ENCODE data around the gene PHF21A. TPM values are rescaled to one million over a fixed set of nuclear protein-coding genes. Genes with fewer than 3 reads are reported as not detected.

The PHF21A gene
- total and polyA plus RNA-seq, 2 of the 13 experiments (the other 11 are each of a cell fraction or from before 2014, with no cell fraction given), result 4.1 to 34.6 TPM

DNA sequence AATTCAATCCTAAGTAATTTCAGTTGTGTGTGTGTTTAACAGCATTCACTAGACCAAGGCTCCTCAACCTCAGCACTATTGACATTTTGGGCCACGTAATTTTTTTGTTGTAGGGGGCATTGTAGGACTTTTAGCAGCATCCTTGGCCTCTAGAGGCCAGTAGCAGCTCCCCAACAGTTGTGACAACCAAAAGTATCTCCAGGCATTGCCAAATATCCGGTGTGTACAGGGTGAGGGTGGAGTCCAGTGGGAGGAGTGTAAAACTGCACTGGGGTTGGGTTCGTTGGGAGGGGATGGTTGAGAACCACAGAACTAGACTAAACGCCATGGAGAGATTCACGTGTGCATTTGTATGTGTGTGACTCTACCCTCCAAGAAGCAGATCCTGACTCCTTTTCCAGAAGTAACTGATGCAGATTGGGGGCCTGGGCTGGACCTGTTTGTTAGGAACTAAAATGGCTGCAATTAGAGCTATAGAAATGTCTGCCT, 5.9 kb upstream of the PHF21A start (continued):
- TF ChIP-seq, protein P1, sequence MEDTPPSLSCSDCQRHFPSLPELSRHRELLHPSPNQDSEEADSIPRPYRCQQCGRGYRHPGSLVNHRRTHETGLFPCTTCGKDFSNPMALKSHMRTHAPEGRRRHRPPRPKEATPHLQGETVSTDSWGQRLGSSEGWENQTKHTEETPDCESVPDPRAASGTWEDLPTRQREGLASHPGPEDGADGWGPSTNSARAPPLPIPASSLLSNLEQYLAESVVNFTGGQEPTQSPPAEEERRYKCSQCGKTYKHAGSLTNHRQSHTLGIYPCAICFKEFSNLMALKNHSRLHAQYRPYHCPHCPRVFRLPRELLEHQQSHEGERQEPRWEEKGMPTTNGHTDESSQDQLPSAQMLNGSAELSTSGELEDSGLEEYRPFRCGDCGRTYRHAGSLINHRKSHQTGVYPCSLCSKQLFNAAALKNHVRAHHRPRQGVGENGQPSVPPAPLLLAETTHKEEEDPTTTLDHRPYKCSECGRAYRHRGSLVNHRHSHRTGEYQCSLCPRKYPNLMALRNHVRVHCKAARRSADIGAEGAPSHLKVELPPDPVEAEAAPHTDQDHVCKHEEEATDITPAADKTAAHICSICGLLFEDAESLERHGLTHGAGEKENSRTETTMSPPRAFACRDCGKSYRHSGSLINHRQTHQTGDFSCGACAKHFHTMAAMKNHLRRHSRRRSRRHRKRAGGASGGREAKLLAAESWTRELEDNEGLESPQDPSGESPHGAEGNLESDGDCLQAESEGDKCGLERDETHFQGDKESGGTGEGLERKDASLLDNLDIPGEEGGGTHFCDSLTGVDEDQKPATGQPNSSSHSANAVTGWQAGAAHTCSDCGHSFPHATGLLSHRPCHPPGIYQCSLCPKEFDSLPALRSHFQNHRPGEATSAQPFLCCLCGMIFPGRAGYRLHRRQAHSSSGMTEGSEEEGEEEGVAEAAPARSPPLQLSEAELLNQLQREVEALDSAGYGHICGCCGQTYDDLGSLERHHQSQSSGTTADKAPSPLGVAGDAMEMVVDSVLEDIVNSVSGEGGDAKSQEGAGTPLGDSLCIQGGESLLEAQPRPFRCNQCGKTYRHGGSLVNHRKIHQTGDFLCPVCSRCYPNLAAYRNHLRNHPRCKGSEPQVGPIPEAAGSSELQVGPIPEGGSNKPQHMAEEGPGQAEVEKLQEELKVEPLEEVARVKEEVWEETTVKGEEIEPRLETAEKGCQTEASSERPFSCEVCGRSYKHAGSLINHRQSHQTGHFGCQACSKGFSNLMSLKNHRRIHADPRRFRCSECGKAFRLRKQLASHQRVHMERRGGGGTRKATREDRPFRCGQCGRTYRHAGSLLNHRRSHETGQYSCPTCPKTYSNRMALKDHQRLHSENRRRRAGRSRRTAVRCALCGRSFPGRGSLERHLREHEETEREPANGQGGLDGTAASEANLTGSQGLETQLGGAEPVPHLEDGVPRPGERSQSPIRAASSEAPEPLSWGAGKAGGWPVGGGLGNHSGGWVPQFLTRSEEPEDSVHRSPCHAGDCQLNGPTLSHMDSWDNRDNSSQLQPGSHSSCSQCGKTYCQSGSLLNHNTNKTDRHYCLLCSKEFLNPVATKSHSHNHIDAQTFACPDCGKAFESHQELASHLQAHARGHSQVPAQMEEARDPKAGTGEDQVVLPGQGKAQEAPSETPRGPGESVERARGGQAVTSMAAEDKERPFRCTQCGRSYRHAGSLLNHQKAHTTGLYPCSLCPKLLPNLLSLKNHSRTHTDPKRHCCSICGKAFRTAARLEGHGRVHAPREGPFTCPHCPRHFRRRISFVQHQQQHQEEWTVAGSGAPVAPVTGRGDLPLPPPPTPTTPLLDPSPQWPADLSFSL (CRISPR knock-in tag; IDR thresholded peaks at IDR 0.05), result peak; percentile 65; the same call in 1 of the 2 replicates
- TF ChIP-seq RXRB (CRISPR knock-in tag; IDR thresholded peaks at IDR 0.05; ENCODE audit: borderline replicate concordance) (0 out of 2 replicates have a peak, but pooled peaks have one; percentile 21), FOSL2 (CRISPR knock-in tag; IDR thresholded peaks at IDR 0.05) (peak; percentile 40; the same call in 1 of the 2 replicates), HOXA3 (CRISPR knock-in tag; IDR thresholded peaks at IDR 0.05) (peak; percentile 40; the same call in 1 of the 2 replicates), PHF20 (CRISPR knock-in tag; IDR thresholded peaks at IDR 0.05) (no peak), MXD3 (CRISPR knock-in tag; IDR thresholded peaks at IDR 0.05) (no peak), MIER2 (CRISPR knock-in tag; IDR thresholded peaks at IDR 0.05) (no peak), ZFP1 (CRISPR knock-in tag; IDR thresholded peaks at IDR 0.05) (0 out of 2 replicates have a peak, but pooled peaks have one; percentile 26), SP4 (CRISPR knock-in tag; IDR thresholded peaks at IDR 0.05) (0 out of 2 replicates have a peak, but pooled peaks have one; percentile 23), FOXA3 (CRISPR knock-in tag; IDR thresholded peaks at IDR 0.05) (peak; percentile 79), NCOA2 (CRISPR knock-in tag; IDR thresholded peaks at IDR 0.05) (peak; percentile 39; the same call in 1 of the 2 replicates), KAT8 (CRISPR knock-in tag; IDR thresholded peaks at IDR 0.05) (peak; percentile 54; the same call in 1 of the 2 replicates), FOXO1 (CRISPR knock-in tag; IDR thresholded peaks at IDR 0.05) (peak; percentile 42; the same call in 1 of the 2 replicates), HNF1A (IDR thresholded peaks at IDR 0.05; ENCODE audit: low read depth) (no peak), HNF1A (CRISPR knock-in tag; IDR thresholded peaks at IDR 0.05; ENCODE audit: borderline replicate concordance) (no peak), ZNF124 (CRISPR knock-in tag; IDR thresholded peaks at IDR 0.05) (no peak)
